Dedifferentiated amniotic fluid mesenchymal stem cell (primary cell): Measurements from ENCODE around the gene KRT86.
"Not testable (repeated sequence)": the region's sequence is repeated elsewhere in the genome, so short reads cannot be mapped to it uniquely, and the experiment has no call there.

ENCODE experiments used
- DNase-seq: peaks from one replicate; pipeline ENCODE4 v3.0.0-alpha.2; 2016; ENCODE audit errors: extremely low spot score

KRT86 gene

DNA sequence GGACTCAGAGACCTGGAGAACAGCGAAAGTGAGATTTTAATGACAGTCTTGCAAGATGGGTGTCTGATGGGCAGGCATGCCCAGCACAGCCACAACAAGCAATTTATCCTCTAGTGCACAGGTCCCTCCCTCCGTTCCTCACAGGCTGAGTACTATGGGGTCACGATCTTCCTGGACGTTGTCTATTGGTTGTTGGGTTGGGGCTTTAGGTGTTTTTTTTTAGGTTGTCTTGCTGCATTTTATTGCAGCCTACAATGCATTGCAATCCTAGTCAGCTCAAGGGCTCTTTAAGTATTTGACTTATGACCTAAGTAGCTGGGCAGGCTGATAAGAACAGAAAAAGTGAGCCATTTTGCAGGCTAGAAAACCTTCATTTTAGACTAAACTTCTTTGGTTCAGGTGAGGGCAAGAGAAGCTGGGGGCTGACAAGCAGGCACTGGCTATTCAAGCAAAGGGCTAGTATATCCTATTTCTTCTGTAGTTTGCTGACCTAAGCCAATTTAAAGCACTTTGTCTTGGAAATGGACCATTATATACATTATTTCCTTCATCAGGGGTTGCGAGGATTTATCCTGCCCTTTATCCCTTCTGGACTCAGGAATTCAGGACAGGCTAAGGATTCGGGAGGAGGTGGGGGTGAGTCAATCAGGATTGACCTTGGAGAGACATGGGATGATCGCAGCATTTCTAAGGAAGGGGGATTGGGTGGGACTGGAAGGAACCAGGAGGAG, 35.4 kb upstream of the KRT86 start:
- no peak for DNase-seq

GRCh38 chr12:52239767-52240166, 34.7 kb upstream of the KRT86 start:
- no peak for DNase-seq

- not testable (repeated sequence) for DNase-seq
Observed at GRCh38 chr12:52240247-52240646, 34.2 kb upstream of the KRT86 start.

- no peak for DNase-seq
Observed at GRCh38 chr12:52241205-52241842, 33.1 kb upstream of the KRT86 start.

DNA sequence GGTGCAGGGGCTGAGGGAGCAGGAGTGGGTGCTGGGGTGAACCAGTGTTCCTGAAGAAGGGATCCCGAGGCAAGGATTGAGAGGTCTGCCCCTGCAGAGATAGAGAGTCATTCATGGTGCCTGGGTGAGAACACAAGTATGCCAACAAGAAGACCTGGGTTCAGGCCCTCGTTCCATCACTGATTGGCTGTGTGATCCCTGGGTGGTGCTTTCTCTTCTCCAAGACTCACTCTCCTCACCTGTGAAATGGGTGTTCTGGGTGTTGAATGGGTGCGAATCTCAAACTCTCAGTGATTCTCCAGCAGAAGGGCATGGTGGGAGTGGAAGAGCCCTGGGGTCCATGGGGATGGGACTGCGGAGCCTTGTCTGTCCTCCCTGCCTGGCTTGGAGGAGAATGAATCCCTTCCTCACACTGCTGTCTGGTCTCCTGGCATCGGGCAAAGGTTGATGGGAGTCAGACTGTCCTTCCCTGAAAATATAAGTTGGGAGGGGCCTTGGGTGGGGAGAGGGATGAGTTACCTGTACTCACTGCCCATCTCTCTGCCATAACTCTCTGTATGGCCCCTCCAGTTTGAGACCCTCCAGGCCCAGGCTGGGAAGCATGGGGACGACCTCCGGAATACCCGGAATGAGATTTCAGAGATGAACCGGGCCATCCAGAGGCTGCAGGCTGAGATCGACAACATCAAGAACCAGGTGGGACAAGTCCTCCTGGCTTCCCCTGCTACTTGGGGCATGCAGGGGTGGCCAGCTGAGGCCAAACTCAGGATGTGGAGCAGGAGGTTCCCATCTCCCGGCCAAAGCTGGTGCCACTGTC, 31.8 kb upstream of the KRT86 start:
- no peak for DNase-seq

GRCh38 chr12:52243259-52243855, 31.1 kb upstream of the KRT86 start:
- DNase-seq: peak; percentile 47

- peak; percentile 83 for DNase-seq
Observed at GRCh38 chr12:52243856-52244614, 30.4 kb upstream of the KRT86 start.

GRCh38 chr12:52244615-52244994, 29.8 kb upstream of the KRT86 start:
- no peak for DNase-seq

DNA sequence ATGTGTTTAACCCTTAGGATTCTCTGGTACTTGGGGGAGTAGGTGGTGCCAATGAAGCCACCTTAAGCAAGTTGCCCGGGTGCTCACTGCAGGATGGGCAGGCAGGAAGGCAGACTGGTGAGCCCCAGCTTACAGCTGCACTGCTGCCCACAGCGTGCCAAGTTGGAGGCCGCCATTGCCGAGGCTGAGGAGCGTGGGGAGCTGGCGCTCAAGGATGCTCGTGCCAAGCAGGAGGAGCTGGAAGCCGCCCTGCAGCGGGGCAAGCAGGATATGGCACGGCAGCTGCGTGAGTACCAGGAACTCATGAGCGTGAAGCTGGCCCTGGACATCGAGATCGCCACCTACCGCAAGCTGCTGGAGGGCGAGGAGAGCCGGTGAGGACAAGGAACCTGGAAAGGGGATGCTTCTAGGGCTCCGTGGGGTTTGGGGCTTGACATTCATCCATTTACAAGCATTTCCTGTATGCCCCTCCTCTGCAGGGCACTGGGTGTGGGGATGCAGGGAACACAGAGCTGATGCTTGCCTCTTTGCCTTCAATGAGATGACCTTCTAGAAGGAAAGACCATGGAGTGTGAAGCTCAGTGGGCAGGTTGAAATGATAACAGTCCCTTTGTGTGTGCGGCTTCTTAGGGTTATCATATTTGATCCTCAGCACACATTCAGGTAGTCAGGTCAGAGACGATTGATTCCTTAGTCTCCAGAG, 29.0 kb upstream of the KRT86 start:
- no peak for DNase-seq

DNA sequence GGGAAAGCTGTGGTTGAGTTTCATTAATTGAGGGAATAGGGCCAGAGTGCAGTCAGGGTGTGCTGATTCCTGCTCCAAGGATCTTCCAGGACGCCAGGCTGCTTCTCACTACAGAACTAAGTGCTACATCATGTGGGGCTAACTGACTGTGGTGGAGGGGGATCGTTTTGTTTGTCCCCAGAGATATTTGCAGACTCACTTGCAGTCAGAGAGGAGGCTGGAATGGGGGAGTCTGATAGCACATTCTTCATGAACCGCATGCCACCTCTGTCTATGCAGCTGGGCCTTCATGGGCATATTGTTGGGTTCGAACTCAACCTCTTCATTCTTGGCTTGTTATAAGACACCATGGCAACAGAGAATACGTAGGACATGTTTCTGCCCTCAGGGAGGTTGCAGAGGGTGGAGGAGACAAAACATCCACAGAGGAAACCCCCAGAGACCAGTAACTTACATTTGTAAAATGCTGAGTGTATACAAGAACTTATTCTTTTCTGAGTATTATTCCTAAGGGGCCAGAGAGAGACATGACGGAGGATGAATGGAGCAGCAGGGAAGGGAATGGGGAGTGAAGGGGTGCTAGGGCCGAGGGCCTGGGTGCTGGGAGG, 28.4 kb upstream of the KRT86 start:
- no peak for DNase-seq

DNA sequence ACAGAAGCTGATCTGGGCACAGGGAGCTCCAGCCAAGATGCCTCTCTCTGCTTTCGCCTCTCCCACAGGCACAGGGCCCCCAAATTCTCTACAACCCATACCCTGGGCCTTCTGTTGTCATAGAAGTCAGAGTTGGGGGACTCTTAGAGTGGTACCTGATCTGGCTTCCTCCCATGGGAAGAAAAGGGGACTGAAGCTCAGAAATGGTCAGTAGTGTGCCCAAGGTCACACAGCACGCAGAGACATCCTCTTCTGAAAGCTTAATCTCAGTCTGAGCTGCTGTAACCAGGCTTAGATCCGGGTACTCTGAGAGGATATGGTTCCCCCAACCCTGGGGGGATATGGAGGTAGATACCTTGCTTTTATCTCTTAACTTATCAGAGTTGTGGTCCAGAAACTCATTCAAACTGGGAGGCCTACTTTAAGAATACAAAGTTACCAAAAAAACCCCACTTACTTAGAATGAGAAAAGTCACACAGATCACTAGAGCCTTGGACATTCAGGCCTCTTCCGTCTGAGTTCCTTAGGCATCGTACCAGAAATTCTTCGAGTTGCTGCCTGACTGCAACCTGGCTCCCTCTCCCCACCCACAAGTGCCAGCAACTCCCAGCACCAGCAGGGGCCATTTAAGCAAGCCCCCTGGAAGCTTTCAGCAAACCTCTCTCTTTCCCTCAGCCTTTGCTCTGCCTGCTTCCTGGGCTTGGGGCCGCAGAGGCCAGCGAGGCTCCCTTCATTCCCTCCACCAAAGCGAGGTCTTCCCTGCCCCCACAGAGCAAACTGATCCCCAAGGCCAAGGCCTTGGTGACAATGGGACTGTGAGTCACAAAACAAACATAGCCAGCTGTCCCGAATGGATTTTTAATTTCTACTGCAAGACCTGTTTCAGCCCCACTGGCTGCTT, 27.5 kb upstream of the KRT86 start:
- no peak for DNase-seq

DNA sequence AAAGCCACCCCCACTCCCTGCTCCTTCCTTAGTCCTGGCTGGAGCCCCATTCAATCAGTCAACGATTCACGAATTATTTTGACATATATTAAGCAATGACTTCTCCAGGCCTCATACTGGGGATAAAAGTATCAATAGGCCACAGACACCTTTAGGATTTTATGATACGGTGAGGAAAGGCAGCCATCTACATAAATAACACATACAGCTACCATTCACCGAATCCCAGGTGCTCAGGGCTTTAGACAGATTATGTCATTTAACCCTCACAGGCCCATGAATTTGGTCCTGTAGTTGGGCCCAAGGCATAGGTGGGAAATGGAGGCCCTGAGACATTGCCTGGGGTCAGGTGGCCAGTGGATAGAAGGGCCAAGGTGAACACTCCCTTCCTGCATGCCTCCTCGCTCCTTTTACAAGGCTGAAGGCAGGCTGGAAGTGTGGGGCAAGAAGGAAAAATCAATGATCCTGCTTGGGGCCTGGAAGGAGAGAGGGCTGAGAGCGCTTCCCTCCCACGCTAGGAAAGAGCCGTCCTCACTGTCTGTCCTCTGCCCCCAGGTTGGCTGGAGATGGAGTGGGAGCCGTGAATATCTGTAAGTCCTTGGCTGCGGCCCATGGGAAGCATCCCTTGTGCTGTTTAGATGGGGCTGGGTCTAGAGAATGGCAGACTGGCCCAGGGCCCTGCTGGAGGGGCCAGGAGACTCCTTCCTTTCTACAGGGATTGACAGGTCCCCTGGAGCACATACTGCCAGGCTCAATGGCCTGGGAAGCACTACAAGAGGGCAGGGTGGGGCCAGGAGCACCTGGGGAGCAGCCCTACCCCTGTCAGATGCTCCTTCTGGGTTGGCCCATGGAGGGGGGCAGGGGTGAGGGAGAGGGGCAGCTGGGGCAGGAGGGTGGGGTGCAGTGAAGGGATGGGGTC, 26.6 kb upstream of the KRT86 start:
- no peak for DNase-seq

DNA sequence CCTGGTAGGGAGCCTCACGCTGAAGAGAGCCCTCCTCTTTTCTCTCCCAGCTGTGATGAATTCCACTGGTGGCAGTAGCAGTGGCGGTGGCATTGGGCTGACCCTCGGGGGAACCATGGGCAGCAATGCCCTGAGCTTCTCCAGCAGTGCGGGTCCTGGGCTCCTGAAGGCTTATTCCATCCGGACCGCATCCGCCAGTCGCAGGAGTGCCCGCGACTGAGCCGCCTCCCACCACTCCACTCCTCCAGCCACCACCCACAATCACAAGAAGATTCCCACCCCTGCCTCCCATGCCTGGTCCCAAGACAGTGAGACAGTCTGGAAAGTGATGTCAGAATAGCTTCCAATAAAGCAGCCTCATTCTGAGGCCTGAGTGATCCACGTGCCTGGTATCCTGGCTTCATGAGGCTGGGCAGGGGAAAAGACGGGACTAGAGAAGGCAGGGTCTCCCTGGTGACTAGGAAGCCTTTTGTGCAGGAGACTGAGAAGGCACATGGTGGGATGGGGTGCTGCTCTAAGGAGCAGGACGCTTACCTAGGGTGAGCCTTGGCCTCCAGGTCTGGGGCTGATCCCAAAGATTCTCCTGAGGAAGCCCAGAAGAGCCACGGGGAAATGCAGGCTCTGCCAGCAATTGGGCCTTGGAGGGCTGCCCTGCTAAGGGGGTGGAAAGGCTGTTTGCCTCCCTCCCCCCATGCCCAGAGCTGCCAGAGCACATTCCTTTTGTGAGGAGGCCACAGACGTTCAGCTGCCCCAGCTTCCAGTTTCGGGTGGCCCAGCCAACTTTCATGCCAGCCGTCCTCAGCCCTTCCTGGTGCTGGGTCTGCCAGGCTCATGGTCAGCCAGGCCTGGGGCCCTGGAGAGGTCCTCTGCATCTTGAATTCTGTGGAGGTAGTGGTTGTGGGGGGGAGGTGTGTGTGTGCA, 25.6 kb upstream of the KRT86 start:
- no peak for DNase-seq

GRCh38 chr12:52249511-52250047, 24.9 kb upstream of the KRT86 start:
- DNase-seq: no peak

DNA sequence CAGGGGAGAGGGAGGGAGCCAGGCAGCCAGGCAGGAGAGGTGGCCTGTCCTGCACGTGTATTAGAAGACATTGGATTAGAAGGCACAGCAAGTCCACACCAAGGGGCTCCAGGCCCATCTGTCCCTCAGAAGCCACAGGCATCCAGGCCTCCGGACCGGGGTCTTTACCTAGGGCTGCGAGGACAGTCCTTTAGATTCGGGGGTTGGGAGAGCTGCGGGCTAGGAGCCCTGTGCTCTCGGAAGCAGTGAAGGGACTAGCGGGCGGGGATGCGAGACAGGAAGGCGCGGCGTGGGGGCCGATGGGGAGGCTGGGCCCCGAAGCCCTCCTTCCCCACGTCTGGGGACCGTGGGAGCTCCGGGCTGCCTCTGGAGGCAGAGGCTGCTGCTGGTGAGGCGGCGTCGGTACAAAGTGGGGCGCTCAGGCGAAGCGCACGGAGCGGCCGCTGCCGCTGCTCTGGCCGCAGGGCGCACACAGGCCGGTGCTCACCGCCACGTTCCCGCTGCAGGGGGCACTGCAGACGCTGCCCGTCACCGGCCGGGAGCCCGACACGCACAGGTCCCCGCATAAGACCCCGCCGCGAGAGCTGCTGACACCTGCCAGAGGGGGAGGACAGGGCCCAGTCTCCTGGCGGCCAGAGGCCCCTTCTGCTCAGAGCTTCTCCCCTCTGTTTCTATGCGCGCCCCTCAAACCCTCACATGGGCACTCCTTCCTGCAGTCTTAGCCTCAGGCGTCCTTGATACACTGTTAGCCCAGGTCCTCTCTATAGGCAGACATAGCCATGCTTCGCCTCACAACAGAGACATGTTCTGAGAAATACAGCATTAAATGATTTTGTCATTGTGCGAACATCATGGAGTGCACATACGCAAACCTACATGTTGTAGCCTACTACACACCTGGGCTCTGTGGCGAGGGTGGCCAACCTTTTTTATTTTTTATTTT, 24.1 kb upstream of the KRT86 start:
- no peak for DNase-seq
